Measurements from ENCODE around the gene COL4A2.
"Not testable (repeated sequence)": the region's sequence is repeated elsewhere in the genome, so short reads cannot be mapped to it uniquely, and the experiment has no call there.

Gene COL4A2

GRCh38 chr13:110450016-110450900 lies 143.2 kb downstream of the COL4A2 start:
- no peak for DNase-seq (ENCODE audit: low read depth in 1 of 2, low spot score in 1 of 2)

GRCh38 chr13:110450941-110451730 lies 144.1 kb downstream of the COL4A2 start:
- no peak for DNase-seq (ENCODE audit: low read depth in 1 of 2, low spot score in 1 of 2)

GRCh38 chr13:110453091-110453490 lies 146.0 kb downstream of the COL4A2 start:
- DNase-seq (ENCODE audit: low read depth in 1 of 2, low spot score in 1 of 2), result not testable (repeated sequence)

GRCh38 chr13:110453797-110454196 lies 146.7 kb downstream of the COL4A2 start:
- DNase-seq (ENCODE audit: low read depth in 1 of 2, low spot score in 1 of 2), result no peak

GRCh38 chr13:110454227-110454859 lies 147.3 kb downstream of the COL4A2 start:
- no peak for DNase-seq (ENCODE audit: low read depth in 1 of 2, low spot score in 1 of 2)

GRCh38 chr13:110454956-110455355 lies 147.9 kb downstream of the COL4A2 start:
- no peak for DNase-seq (ENCODE audit: low read depth in 1 of 2, low spot score in 1 of 2)

- DNase-seq (ENCODE audit: low read depth in 1 of 2, low spot score in 1 of 2), result no peak
Observed at GRCh38 chr13:110455444-110455843, 148.4 kb downstream of the COL4A2 start.

GRCh38 chr13:110455941-110456340 lies 148.9 kb downstream of the COL4A2 start:
- DNase-seq (ENCODE audit: low read depth in 1 of 2, low spot score in 1 of 2), result peak; percentile 10 to 32

GRCh38 chr13:110456550-110456949 lies 149.5 kb downstream of the COL4A2 start:
- DNase-seq (ENCODE audit: low read depth in 1 of 2, low spot score in 1 of 2), result no peak

GRCh38 chr13:110457361-110457760 lies 150.3 kb downstream of the COL4A2 start:
- no peak for DNase-seq (ENCODE audit: low read depth in 1 of 2, low spot score in 1 of 2)

- DNase-seq (ENCODE audit: low read depth in 1 of 2, low spot score in 1 of 2), result no peak
Observed at GRCh38 chr13:110458017-110458416, 150.9 kb downstream of the COL4A2 start.

- DNase-seq (ENCODE audit: low read depth in 1 of 2, low spot score in 1 of 2), result no peak
Observed at GRCh38 chr13:110458594-110459365, 151.7 kb downstream of the COL4A2 start.

- DNase-seq (ENCODE audit: low read depth in 1 of 2, low spot score in 1 of 2), result no peak
Observed at GRCh38 chr13:110462091-110462490, 155.0 kb downstream of the COL4A2 start.

GRCh38 chr13:110463156-110463555 lies 156.1 kb downstream of the COL4A2 start:
- no peak for DNase-seq (ENCODE audit: low read depth in 1 of 2, low spot score in 1 of 2)

- no peak for DNase-seq (ENCODE audit: low read depth in 1 of 2, low spot score in 1 of 2)
Observed at GRCh38 chr13:110463871-110464510, 156.9 kb downstream of the COL4A2 start.

- DNase-seq (ENCODE audit: low read depth in 1 of 2, low spot score in 1 of 2), result no peak
Observed at GRCh38 chr13:110464556-110465333, 157.7 kb downstream of the COL4A2 start.

- no peak for DNase-seq (ENCODE audit: low read depth in 1 of 2, low spot score in 1 of 2)
Observed at GRCh38 chr13:110465696-110466095, 158.6 kb downstream of the COL4A2 start.

GRCh38 chr13:110466266-110466915 lies 159.3 kb downstream of the COL4A2 start:
- no peak for DNase-seq (ENCODE audit: low read depth in 1 of 2, low spot score in 1 of 2)

- no peak for DNase-seq (ENCODE audit: low read depth in 1 of 2, low spot score in 1 of 2)
Observed at GRCh38 chr13:110467516-110468110, 160.5 kb downstream of the COL4A2 start.
